OCI-LY1 (cell line): ENCODE results near the gene FCGR2B.

ENCODE experiments used
- H2AFZ ChIP-seq: fragments of 200-600 bp; sonication (generic), shearing (Covaris generic); 2 replicates; pipeline ENCODE4 v1.6.0; 2014; ENCODE audit warnings: antibody characterized with exemption, mild to moderate bottlenecking, low read length
- H3F3A ChIP-seq: fragments of 200-600 bp; sonication (generic), shearing (Covaris generic); 2 replicates; pipeline ENCODE4 v1.6.0; 2014; ENCODE audit warnings: mild to moderate bottlenecking, antibody characterized with exemption, low read length, moderate library complexity; ENCODE audit not compliant: insufficient read depth
- H3K27ac ChIP-seq: fragments of 200-600 bp; sonication (generic); 2 replicates; pipeline ENCODE4 v1.5.1; 2014; ENCODE audit warnings: low read length, mixed run types, mild to moderate bottlenecking, low read depth; ENCODE audit not compliant: poor library complexity, severe bottlenecking
- H3K27me3 ChIP-seq: fragments of 200-600 bp; sonication (generic); 2 replicates; pipeline ENCODE4 v1.6.0; 2014; ENCODE audit warnings: antibody characterized with exemption, mild to moderate bottlenecking, low read length, moderate library complexity; ENCODE audit not compliant: insufficient read depth
- H3K36me3 ChIP-seq: fragments of 200-600 bp; sonication (generic); 2 replicates; pipeline ENCODE4 v1.6.1; 2014; ENCODE audit warnings: mild to moderate bottlenecking, antibody characterized with exemption, low read length, moderate library complexity, mixed read lengths; ENCODE audit not compliant: insufficient read depth
- H3K4me1 ChIP-seq: fragments of 200-600 bp; sonication (generic); 2 replicates; pipeline ENCODE4 v1.5.1; 2014; ENCODE audit warnings: mild to moderate bottlenecking, low read length, moderate library complexity; ENCODE audit not compliant: insufficient read depth, severe bottlenecking
- H3K4me2 ChIP-seq: fragments of 200-600 bp; sonication (generic), shearing (Covaris generic); 2 replicates; pipeline ENCODE4 v1.6.1; 2014; ENCODE audit warnings: low read length
- H3K4me3 ChIP-seq: fragments of 200-600 bp; sonication (generic); 2 replicates; pipeline ENCODE4 v1.5.1; 2014; ENCODE audit warnings: low read length, low read depth, mild to moderate bottlenecking, mixed read lengths; ENCODE audit not compliant: poor library complexity, severe bottlenecking
- H3K79me2 ChIP-seq: fragments of 200-600 bp; shearing (Covaris generic); 2 replicates; pipeline ENCODE4 v1.6.1; 2016; ENCODE audit warnings: mixed run types, low read length, mixed read lengths; ENCODE audit not compliant: insufficient read depth
- H3K9ac ChIP-seq: fragments of 200-600 bp; sonication (generic), shearing (Covaris generic); 2 replicates; pipeline ENCODE4 v1.6.1; 2014; ENCODE audit warnings: mild to moderate bottlenecking, low read length, mixed read lengths
- H3K9me2 ChIP-seq: fragments of 200-600 bp; sonication (generic), shearing (Covaris generic); 2 replicates; pipeline ENCODE4 v1.6.1; 2014; ENCODE audit warnings: low read depth, mild to moderate bottlenecking, low read length, mixed read lengths
- H3K9me3 ChIP-seq: fragments of 200-600 bp; shearing (Covaris generic); 2 replicates; pipeline ENCODE4 v1.6.1; 2014; ENCODE audit warnings: low read length, mixed read lengths
- H4K20me1 ChIP-seq: fragments of 200-600 bp; sonication (generic), shearing (Covaris generic); 2 replicates; pipeline ENCODE4 v1.6.0; 2016; ENCODE audit warnings: mild to moderate bottlenecking, low read length; ENCODE audit not compliant: insufficient read depth
- CTCF ChIP-seq: fragments of 200-600 bp; sonication (generic), shearing (Covaris generic); IDR thresholded peaks from 2 replicates; pipeline ENCODE4 v1.5.1; 2017; ENCODE audit warnings: mild to moderate bottlenecking, antibody characterized with exemption, low read length, moderate library complexity, mixed read lengths
- EZH2 ChIP-seq: fragments of 200-600 bp; sonication (generic), shearing (Covaris generic); IDR thresholded peaks from 2 replicates; pipeline ENCODE4 v1.8.0; 2017; ENCODE audit warnings: borderline replicate concordance, mixed run types, mild to moderate bottlenecking, antibody characterized with exemption, low read length, moderate library complexity, mixed read lengths

The FCGR2B gene

DNA sequence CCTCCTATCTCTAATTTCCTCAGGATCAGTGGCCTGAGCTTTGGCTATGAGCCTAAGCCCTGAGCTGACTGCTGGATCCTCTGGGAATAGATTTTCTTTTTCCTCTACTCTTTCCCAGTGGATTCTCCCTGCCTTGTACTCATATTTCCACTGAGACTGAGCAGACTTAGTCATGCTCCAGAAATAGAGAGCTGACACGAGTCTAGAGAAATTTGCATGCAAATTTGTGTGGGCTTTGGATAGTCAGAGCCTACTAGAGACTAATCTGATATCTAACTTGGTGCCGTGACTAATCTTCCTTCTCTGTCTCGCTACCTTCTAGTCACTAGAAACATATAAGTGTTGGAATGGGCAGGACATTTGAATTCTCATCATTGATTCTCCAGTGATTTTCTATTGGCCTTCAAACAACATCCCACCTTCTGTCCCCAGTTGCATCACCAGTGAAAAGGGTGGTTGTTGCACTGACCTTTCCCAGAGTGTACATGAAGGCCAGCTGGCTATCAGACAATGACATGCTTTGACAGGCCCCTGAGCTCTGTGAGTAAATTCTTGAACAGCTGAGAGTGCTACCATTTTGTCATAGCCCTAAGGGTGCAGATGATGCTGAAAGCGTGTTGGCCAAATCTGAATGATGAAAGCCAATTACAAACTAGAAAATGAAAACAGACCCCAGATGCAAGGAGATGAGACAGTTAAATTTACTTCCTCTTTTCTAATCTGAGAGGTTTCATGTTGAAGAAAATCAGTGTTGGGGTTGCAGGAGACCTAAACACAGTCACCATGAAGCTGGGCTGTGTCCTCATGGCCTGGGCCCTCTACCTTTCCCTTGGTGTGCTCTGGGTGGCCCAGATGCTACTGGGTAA lies 43.8 kb downstream of the FCGR2B start, which contains the start of gene FCRLA:
Gene FCRLA, plus strand, starts transcription at position 748 of the 866 bp plus-strand sequence. Its CDS starts 36 bp downstream, at position 784.
- Histone ChIP-seq H3K4me2 (peak within 1 kb of the TSS; percentile 93), H3K27me3 (no peaks in the 10 kb centered on the region), H2AFZ (no peak within 1 kb of the TSS), H3K27ac (peak within 1 kb of the TSS; percentile 99), H3K4me1 (peaks cover 56% of the 10 kb centered on the region), H3K9ac (peak within 1 kb of the TSS; percentile 91), H3K9me2 (no peaks in the 10 kb centered on the region), H3K79me2 (peaks cover 41% of the 10 kb centered on the region), H4K20me1 (no peaks in the 10 kb centered on the region), H3K36me3 (peaks cover 41% of the 10 kb centered on the region), H3F3A (peaks cover 3% of the 10 kb centered on the region; the same call in 1 of the 2 replicates), H3K4me3 (peak within 1 kb of the TSS; percentile 83), H3K9me3 (no peaks in the 10 kb centered on the region)
- TF ChIP-seq CTCF: no peak
- no peak for TF ChIP-seq EZH2

DNA sequence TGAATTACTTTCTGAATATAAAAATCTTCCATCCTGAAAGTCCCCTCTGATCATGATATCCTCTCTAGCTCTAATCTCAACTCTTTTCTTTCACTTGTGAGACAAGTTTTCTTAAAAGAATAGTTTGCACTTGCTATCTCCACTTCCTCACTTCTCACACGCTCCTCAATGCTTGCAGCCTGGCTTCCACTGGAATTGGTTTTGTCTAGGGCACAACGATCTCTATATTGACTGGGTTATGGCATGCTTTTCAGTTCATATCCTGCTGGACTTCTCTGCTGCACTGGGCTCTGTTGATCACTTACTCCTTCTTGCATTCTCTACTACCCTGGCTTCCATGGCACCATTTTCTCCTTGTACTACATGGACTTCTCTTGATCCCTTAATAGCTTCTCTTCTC lies 44.6 kb downstream of the FCGR2B start:
- Histone ChIP-seq H3K4me1 (peaks cover 60% of the 10 kb centered on the region), H3K4me2 (peak overlapping the region; percentile 93)

DNA sequence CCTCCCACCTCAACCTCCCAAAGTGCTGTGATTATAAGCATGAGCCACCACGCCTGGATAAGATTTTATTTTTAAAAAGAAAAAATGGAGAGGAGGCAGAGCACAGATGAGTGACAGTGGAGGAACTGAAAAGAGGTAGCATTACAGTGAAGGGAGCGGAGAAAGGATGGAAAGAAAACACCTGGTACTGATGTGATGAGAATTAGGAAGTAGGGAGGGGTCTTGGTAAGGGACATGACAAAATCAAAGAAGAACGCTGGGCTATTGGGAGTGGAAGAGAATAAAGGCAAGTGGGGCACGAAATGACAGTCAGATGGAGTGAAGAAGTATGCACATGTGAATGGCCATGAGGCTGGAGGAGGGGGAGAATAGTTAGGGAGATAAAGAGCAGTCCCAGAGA lies 46.4 kb downstream of the FCGR2B start:
- no peak for TF ChIP-seq EZH2
- TF ChIP-seq CTCF: no peak
- Histone ChIP-seq H2AFZ (no peak overlapping the region), H3K9ac (peak overlapping the region; percentile 91), H3F3A (peaks cover 11% of the 10 kb centered on the region), H3K4me1 (peaks cover 58% of the 10 kb centered on the region), H3K36me3 (peaks cover 67% of the 10 kb centered on the region), H3K27me3 (no peaks in the 10 kb centered on the region), H4K20me1 (no peaks in the 10 kb centered on the region), H3K9me3 (no peaks in the 10 kb centered on the region), H3K4me2 (peak overlapping the region; percentile 93), H3K27ac (peak overlapping the region; percentile 99), H3K9me2 (no peaks in the 10 kb centered on the region), H3K79me2 (peaks cover 41% of the 10 kb centered on the region), H3K4me3 (peak overlapping the region; percentile 83)

More for the DNA sequence above, 44.6 kb downstream of the FCGR2B start:
- Histone ChIP-seq H3K27ac (peak overlapping the region; percentile 99), H3F3A (peaks cover 3% of the 10 kb centered on the region; the same call in 1 of the 2 replicates), H2AFZ (no peak overlapping the region), H4K20me1 (no peaks in the 10 kb centered on the region), H3K27me3 (no peaks in the 10 kb centered on the region), H3K4me3 (peak overlapping the region; percentile 83), H3K9ac (peak overlapping the region; percentile 91), H3K79me2 (peaks cover 41% of the 10 kb centered on the region), H3K36me3 (peaks cover 48% of the 10 kb centered on the region), H3K9me3 (no peaks in the 10 kb centered on the region), H3K9me2 (no peaks in the 10 kb centered on the region)
- TF ChIP-seq CTCF (no peak), EZH2 (no peak)
